Activated CD8-positive, alpha-beta memory T cell treated with anti-CD3 and anti-CD28 coated beads, Interleukin-2, amount 50 U/mL, for 24 hours (primary cell): Measurements from ENCODE around the gene METTL4.

Experiments
- DNase-seq: peaks from one replicate; pipeline ENCODE4 v3.0.0-alpha.2; 2020; ENCODE audit errors: extremely low read depth

Gene METTL4

DNA sequence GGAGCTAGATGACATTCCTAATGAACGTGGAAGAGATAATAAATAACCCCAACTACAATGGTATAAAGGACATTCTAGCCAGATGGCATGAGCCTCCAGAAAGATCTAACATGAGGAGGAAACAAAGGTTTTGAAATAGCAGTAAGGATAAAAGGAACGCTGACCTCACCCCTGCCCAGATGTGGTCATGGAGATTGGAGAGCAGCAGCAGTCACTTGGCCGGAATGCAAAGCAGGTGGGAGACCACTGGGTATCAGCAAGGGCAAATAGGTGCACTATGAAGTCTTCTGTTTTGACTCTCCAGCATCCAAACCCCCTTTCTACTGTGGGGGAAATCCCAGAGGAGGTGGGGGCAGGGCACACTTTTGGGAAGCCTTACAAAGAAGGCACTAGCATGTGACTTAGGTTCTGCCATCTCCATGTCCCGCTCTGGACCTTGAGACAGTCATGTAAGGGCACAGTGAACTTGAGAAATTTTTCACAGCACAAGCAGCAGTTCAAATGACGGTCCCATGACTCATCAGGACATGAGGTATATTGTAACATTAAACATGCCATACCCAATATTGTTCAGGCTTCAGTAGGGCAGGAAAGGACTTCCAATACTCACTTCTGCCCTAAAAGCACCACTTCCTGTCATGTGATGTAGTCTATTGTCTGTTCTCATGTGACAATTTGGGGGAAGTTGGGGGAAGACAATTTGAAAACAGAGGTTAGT, 55.2 kb downstream of the METTL4 start:
- DNase-seq: no peak

GRCh38 chr18:2515171-2515787, 56.0 kb downstream of the METTL4 start:
- no peak for DNase-seq

DNA sequence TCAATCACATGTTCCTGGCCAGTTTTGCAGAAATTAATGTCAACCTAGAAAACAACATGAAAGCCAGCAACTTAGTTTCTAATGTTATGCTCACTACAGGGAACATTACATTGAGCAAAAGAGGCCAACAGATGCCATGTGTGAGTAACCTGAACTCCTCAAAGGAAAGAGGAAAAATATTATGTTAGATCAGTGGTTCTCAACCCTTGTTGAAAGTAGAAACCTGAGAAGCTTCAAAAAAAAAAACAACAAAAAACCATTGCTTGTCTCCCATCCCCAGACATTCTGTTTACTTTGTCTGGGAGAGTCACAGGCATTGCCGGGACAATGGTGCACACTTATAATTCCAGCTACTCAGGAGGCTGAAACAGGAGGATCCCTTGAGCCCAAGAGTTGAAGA, 57.7 kb downstream of the METTL4 start:
- DNase-seq: no peak

- no peak for DNase-seq
Observed at GRCh38 chr18:2512059-2512458, 59.2 kb downstream of the METTL4 start.

- DNase-seq: no peak
Observed at GRCh38 chr18:2511451-2511850, 59.9 kb downstream of the METTL4 start.

GRCh38 chr18:2510416-2510815, 60.9 kb downstream of the METTL4 start:
- DNase-seq: no peak

DNA sequence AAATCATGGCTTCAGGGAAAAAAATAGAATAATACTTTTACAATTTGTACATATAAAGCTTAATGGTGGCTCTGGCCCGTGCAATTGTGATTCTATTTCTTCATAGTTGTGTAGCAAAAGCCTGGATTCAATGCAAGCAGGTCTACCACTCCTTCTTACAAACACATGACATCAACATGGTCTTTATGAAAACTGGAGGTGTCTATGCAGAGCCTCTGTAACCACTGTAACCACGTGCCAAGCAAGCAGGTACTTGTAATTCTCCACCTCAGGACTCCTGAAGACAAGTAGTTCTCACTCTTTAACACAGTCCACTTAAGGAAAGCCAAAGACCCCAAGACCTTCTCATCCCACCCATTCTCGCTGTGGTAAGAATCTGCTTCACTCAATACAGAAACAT, 62.6 kb downstream of the METTL4 start:
- no peak for DNase-seq

DNA sequence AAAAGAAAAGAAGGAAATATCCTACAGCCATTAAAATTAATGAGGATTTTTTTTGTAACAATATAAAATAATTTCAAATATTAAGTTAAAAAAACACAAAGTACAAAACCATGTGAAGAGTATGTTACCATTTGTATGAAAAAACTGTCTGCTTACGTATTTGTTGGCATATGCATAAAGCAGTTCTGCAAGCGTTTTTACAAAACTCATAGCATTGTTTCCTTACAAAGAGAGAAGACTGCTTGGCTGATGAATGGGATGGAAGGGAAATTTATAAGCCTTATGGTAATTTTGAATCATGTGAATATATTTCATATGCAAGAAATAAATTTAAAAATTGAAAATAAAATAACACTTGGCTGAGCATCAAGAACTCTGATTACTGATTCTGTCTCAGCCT, 63.1 kb downstream of the METTL4 start:
- no peak for DNase-seq

GRCh38 chr18:2504642-2505041, 66.7 kb downstream of the METTL4 start:
- DNase-seq: no peak

DNA sequence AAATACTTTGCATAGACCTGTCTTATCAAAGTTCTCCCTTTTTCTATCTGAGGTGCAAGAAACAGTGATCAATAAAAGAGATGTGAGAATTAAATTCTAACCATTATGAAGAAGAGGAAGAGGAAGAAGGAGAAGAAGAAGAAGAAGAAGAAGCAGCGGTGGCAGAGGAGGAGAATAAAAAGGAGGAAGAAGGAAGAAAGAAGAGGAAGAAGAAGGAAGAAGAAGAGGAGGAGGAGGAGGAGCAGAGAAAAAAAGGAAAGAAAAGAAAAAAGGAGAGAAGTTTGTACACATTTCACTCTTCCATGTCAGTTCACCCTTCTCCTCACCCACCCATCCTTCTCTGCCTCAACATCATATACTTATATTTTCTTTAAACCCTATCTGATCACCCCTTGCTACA, 68.4 kb downstream of the METTL4 start:
- no peak for DNase-seq

DNA sequence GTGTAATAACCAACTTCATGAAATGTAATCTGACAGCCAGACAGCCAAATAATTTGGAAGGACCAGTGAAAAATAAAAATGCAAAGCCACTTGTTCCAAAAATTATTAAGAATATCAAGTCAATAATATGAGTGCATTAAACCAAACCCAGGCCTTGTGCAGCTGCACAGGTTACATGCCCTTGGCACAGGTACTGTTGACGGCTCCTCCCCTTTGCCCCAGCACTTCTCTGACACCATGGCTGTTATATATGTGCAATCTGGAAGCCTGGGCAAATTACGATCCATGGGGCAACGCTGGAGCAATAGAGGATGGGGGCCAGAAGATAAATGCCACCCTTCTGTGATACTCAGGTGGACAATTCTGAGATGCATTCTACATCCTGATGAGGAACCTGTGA, 68.9 kb downstream of the METTL4 start:
- DNase-seq: no peak

GRCh38 chr18:2497797-2498196, 73.5 kb downstream of the METTL4 start:
- DNase-seq: no peak

GRCh38 chr18:2495381-2495780, 75.9 kb downstream of the METTL4 start:
- DNase-seq: no peak

GRCh38 chr18:2494921-2495320, 76.4 kb downstream of the METTL4 start:
- no peak for DNase-seq
